C1 segment of cervical spinal cord (tissue), 14 donors: ENCODE data around the gene TLN1.
A peak's percentile ranks its signal among the peaks of the same experiment; 100 is the strongest.

ENCODE experiments used
- DNase-seq, 14 donors: peaks; one replicate each; lab custom pipeline; 2025; lab: John Stamatoyannopoulos, UW

Gene TLN1, protein sequence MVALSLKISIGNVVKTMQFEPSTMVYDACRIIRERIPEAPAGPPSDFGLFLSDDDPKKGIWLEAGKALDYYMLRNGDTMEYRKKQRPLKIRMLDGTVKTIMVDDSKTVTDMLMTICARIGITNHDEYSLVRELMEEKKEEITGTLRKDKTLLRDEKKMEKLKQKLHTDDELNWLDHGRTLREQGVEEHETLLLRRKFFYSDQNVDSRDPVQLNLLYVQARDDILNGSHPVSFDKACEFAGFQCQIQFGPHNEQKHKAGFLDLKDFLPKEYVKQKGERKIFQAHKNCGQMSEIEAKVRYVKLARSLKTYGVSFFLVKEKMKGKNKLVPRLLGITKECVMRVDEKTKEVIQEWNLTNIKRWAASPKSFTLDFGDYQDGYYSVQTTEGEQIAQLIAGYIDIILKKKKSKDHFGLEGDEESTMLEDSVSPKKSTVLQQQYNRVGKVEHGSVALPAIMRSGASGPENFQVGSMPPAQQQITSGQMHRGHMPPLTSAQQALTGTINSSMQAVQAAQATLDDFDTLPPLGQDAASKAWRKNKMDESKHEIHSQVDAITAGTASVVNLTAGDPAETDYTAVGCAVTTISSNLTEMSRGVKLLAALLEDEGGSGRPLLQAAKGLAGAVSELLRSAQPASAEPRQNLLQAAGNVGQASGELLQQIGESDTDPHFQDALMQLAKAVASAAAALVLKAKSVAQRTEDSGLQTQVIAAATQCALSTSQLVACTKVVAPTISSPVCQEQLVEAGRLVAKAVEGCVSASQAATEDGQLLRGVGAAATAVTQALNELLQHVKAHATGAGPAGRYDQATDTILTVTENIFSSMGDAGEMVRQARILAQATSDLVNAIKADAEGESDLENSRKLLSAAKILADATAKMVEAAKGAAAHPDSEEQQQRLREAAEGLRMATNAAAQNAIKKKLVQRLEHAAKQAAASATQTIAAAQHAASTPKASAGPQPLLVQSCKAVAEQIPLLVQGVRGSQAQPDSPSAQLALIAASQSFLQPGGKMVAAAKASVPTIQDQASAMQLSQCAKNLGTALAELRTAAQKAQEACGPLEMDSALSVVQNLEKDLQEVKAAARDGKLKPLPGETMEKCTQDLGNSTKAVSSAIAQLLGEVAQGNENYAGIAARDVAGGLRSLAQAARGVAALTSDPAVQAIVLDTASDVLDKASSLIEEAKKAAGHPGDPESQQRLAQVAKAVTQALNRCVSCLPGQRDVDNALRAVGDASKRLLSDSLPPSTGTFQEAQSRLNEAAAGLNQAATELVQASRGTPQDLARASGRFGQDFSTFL (N-terminal part only)

DNA sequence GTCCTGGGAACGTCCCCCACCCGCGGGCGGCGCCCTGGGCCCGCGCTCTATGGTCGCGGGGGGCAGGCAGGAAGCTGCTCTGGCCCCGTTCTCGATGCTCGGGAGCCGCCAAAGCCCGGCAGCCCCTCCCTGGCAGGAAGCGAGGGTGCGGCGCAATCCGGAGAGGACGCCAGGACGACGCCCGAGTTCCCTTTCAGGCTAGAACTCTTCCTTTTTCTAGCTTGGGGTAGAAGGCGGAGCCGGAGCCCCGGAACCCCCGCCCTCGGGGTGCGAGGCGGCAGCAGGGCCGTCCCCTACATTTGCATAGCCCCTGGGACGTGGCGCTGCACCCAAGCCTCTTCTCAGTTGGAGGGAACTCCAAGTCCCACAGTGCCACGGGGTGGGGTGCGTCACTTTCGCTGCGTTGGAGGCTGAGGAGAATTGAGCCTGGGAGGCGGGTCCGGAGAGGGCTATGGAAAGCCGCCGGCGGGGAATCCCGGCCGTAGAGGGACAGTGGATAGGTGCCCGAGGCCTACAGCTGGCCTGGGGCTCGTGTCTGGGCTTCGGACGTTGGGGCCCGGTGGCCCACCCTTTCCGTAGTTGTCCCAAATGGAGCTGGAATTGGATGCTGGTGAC lies at the start of gene TLN1, which contains the start of gene CREB3:
Gene TLN1 (minus strand): TSS at position 11 of the 615 bp plus-strand sequence. CDS start 6,501 bp downstream, outside the sequence.
Gene CREB3 (plus strand): TSS at position 482 of the 615 bp plus-strand sequence. CDS start 107 bp downstream, at position 589.
- DNase-seq: peak; percentile 70 to 100 (median 97)

DNA sequence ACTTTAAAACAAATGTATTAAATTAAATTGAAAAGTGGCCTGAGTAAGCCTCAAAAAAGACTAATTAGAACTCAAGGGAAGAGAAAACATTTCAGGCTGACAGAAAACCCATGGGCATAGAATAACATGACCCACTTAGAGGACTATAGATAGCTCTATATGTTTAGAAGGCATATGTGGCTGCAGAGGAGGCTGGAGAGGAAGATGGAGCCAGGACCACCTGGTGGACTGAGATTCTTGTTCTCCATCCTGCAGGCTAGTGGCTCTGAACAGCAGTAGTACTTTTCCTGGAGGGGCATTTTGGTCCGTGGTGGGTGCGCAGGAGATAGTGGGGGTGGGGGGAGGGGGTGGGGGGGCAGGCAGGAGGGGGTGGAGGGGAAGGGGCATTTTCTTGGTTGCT lies 49.1 kb upstream of the TLN1 start:
- no peak for DNase-seq

DNA sequence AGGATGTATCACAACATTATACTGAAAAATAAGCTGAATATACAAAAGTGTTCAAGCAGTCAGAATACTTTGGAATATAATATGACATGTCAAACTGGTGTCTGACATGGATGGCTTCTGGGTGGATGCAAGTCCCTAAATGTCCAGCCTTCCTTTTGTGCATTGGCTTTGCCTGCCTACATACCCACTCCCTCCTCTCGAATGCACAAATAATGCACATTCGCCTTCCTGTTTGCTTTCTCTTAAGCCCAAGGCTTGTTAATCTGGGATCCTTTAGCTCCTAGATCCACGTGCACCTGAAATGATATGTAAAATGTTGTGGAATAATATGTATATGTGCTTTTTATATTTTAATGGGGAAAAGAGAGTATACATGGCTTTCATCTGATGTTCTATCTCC lies 46.5 kb upstream of the TLN1 start:
- no peak for DNase-seq

DNA sequence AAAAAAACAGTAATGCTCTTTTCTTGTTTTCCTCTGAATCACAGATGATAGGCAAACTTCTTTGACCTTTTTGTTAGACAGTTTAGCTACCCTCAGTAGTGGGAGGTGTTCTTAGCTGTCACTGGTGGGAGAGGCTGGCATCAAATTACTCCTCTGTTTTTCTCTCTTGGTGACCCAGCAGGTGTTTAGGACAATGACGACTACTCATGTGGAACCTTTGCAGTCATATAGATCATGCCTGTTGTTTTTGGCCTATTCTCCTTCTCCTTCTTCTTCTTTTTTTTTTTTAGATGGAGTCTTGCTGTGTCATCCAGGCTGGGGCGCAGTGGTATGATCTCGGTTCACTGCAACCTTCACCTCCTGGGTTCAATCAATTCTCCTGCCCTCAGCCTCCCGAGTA lies 44.0 kb upstream of the TLN1 start:
- no peak for DNase-seq

DNA sequence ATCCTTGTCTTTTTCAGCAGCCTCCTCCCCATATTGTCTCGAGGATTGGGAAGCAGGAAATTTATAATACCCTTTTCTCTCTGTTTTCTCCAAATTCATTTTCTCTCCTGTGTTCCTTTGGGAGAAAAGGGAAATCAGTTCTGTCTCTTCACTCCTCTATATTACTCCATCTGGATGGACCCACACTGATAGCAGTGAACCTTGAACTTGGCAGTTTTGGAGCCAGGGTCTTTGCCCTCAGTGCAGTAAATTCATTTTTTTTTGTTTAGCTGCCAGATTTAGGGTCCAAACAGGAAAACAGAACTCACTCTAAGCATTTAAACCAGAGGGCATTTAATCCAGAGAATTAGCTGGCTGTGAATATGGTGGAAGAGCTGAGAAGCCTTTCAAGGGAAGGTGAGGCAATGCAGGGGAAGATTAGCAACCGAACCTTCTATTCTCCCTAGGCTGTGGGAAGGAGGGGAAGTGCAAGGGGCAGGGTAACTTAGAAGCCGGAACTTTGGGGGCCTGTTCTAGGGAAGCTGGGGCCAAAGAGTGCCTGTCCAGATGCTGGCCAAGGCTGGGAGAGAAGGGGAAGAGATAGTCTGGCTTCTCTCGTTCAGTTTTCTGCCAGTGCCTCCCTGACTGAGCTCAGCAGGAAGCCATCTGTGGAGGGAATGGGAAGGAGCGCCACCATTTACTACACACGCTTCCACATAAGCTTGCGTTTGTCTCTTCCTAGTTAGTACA lies 43.1 kb upstream of the TLN1 start:
- peak in 4 of 14 donors; percentile 9 to 51 (median 24) for DNase-seq

DNA sequence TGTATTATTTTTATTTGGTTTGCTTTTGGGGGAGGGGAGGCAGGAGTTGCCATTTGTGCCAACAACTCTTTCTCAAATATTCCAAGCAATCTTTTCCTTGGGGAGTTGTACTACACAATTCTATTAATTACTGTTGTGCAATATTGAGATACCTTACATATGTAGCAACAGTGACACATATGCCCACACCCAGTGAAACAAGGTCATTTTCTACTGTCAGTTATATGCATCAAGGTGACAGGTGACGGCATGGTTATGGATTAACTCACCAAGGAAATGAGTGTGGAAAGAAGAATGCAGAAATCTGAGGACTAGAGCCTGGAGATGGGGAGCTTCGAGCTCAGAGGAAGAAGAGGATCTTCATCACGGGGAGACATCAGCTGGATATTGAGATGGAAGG lies 39.9 kb upstream of the TLN1 start:
- DNase-seq: no peak

DNA sequence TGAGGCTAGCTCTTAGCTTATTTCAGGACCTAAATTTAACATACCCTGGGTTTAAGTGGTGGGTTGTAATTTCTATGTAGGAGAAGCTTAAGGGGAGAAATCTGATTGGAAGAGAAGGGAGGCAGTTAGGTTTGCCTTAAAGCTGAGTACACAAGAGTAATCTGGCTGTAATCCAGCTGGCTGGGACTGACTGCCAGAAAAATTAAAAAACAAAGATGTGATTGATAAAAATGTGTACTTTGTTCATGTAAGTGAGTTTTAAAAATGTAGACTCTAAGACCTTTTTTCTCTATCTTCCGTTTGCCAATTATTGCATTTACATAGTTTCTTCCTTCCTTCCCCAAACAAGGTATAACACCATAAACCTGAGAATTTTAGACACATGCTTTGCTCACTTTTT lies 39.5 kb upstream of the TLN1 start:
- peak in 1 of 14 donors; percentile 60 for DNase-seq

DNA sequence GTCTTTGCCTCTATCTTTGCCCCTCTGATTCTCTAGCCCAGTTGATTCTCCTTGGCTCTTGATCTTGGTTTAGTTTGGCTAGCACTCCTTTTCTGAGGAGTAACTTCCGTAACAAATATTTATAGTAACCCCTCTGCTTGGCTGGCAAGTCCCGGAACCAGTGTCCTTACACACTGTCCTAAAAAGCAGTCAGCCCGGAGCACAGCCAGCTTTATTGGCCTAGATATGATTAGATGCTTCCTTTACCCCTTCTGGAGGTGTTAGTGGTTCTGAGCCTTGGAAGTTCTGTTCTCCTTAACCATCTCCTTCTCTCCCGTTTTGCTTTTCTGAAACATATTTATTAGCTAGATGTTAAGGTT lies 39.1 kb upstream of the TLN1 start:
- peak in 1 of 14 donors; percentile 94 for DNase-seq

DNA sequence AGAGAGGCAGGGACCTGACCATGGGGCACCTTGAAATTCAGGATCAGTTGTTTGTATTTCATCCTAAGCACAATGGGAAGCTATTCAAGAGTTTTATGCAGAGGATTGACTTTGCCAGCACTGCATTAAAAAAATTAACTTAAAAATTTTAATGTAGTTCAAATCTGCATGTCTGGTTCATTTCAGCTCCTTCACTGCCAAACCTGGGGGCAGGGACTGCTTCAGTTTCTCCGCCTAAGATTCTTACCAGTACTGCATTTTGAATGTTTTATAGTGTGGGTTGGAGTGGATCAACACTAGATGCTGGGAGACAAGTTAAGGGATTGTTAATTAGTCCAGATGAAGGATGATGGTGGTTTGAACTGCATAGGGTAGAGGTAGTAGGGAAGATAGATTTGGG lies 37.8 kb upstream of the TLN1 start:
- no peak for DNase-seq

DNA sequence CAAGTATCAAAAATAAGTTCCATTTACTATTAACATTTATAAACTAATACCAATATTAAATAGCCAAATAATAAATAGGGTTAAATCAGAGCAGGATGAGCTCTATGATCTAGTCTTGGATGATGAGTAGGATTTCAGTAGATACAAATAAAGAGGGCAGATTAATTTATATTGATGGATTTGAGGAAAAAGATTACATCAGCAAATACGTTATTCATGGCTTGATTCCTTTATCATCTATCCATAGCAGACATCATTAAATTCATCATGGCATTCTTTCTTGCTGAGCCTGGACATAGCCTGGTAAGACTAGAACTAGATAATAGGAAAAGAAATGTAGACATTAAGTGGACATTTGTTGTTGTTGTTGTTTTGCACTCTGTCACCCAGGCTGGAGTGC lies 35.5 kb upstream of the TLN1 start:
- no peak for DNase-seq

DNA sequence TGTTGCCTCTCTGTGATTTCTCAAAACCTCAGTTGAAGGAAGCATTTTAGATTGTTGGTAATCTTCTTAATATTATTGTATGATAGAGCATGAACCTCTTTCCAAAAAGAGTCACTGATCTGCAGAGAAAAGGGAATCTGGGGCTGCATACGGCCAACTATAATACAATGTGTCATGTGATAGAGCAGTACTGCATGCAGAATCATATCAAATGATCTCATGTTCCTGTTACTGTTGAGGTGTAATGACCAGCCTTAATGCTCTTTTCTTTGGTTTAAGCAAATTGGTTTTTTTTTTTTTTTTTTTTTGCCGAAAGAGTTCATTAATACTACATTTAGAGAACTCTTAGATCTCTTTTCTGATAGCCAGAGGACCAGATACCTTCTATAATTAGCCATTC lies 35.0 kb upstream of the TLN1 start:
- no peak for DNase-seq

DNA sequence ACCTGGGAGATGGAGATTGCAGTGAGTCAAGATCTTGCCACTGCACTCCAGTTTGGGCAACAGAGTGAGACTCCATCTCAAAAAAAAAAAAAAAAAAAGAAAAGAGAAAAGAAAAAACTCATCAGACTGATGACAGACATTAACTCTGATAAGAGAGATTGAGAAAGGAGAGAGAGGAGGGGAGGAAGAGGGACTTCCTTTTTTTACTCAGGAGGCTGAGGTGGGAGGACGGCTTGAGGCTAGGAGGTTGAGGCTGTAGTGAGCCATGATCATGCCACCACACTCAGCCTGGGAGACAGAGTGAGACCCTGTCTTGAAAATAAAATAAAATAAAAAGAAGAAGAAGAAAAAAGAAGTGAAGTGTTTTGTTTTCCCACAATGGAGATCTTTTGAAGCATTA lies 31.8 kb upstream of the TLN1 start:
- no peak for DNase-seq

DNA sequence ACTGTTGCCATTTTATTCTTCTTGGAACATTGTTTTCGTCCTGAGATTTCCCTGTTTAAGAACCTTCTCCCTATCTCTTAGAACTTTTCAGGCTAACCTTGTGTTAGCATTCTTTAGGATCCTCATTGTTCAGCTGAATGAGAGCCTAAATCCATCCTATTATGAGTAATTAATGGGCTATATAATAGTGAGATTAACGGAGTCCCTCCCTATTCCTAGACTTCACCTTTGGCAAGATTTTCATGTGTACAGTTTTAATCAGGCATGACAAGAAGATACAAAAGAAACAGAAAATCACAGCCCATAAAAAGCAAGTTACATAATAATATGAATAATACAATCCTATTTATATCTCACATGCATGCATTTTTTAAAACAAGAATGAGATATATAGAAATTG lies 31.2 kb upstream of the TLN1 start:
- DNase-seq: no peak

DNA sequence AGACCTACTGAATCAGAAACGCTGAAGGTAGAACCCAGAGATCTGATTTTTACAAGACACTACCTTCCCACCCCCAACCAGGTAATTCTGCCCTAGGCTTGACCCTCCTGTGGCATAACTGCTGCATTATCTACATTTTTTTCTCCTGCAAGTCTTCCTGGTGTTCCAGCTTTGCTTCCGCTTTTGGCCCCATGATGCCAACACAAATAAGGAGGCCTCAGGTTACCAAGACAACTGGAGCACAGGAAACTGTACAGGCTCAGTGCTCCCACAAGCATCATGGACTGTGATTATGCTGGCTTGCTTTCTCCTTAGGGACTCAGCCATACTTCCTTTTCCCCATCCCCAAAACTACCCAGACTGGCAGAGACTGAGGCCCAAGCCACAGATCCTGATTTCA lies 28.7 kb upstream of the TLN1 start:
- no peak for DNase-seq

DNA sequence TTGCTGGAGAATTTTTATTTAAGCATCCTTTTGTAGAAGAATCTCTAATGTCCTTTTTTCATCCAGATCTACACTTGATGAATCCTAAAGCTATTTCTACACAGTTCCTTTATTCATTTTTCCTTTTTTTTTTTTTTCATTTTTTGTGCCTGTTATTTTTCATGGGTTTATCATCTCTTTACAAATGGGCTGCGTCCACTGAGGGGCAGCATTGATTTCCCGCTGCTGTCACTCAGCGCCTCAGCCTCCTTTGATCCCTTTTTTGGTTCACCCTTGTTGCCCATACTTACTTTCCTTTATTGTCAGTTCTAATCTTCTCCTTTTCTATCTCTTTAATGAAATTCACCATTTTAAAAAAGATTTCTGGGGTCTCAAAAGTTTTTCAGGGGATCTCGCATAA lies 27.8 kb upstream of the TLN1 start:
- no peak for DNase-seq

DNA sequence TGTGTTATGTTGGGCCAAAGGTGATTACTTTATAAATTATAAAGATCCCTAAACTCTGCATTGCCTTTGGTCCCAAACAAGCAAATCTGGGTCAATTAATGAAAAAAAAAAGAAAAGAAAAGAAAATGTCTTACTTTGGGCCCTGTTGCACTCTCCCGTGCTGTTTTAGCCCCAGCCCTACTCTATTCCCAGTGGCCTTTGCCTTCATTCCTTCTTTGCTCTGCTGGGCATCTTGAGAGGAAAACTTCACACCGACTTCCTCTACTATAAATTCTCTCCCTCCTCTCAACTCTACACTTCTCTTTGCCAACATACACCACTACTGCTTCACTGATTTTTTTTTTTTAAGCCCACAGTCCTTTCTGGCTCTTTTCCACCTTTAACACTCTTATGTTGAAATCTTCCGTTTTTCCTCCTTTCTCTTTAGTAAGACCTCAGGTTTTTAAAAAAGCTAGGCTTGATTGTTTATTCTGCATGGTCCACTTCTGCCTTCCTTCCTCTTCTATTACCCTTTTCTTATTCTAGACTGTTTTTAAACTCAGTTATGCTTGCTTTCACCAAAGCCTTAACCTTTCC lies 26.6 kb upstream of the TLN1 start:
- DNase-seq: no peak

DNA sequence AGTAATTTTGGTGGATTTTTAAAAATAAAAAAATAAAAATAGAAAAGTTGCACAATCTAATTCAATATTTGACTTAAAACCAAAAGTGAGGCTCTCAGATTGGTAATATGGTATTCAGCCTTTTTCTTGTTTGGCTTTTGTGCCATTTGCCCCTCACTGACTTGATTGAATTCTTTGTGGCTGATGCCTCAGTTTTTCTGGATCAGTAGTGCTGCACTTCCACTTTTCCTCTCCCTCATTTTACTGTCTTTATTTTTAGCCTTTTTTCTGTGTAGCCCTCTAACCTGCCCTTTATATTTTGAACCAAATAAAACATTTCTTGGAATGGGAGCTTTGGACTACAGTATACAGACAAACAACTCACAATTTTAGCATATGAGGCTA lies 25.9 kb upstream of the TLN1 start:
- no peak for DNase-seq

DNA sequence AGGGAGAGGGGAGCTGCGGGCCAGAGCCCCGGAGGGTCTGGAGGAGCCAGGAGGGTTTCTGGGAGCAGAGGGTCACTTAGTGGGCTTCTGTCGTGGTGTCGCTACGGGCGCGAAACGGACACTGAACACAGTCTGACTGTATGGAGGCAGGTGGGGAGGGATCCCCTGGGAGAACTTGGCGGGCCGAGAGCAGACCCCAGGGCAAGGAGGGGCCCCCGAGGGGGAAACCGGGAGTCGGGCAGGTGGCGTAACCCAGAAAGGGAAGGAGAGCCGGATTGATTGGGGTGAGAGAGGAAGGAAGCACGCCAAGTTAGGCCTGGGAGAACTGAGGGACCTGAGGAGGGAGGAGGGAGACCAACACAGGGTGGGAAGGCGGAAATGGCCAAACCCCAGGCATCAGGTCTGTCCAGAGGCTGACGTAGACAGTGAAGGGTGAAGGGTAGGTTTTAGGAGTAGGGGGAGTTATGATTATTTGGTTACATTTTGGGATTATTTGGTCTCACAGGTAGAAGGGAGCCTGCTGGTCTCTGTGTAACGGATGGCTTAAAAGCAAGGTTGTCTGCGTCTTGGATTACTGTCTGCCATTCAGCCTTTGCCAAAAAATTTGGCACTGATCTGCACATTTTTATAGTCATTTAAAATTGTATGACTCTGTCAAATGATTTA lies 25.4 kb upstream of the TLN1 start:
- DNase-seq: peak in 8 of 14 donors; percentile 36 to 83 (median 53)
